Stimulated activated CD4-positive, alpha-beta T cell treated with anti-CD3 and anti-CD28 coated beads, Interleukin-1b, Interleukin-23, amount 100 ng/mL, for 1 hour (primary cell): ENCODE results near the gene SUPT20HL2.
"Not testable (repeated sequence)": the region's sequence is repeated elsewhere in the genome, so short reads cannot be mapped to it uniquely, and the experiment has no call there.

Source experiments
- DNase-seq, 2 donors: peaks; one replicate each; pipeline ENCODE4 v3.0.0-alpha.2; 2020; ENCODE audit warnings: low read depth in 2 of 2

SUPT20HL2 gene

GRCh38 chrX:24309580-24310374 is 4.1 kb downstream of the SUPT20HL2 start:
- not testable (repeated sequence) for DNase-seq

- DNase-seq = not testable (repeated sequence)
Observed at GRCh38 chrX:24308803-24309202, 5.1 kb downstream of the SUPT20HL2 start.

GRCh38 chrX:24306440-24306839 is 7.4 kb downstream of the SUPT20HL2 start:
- DNase-seq = no peak

- DNase-seq = no peak
Observed at GRCh38 chrX:24305905-24306304, 8.0 kb downstream of the SUPT20HL2 start.

- DNase-seq = no peak
Observed at GRCh38 chrX:24301806-24302205, 12.1 kb downstream of the SUPT20HL2 start.

GRCh38 chrX:24301060-24301459 is 12.8 kb downstream of the SUPT20HL2 start:
- no peak for DNase-seq

GRCh38 chrX:24298191-24298590 is 15.7 kb downstream of the SUPT20HL2 start:
- DNase-seq = no peak

GRCh38 chrX:24294619-24295018 is 19.2 kb downstream of the SUPT20HL2 start:
- no peak for DNase-seq

- DNase-seq = no peak
Observed at GRCh38 chrX:24293412-24293811, 20.5 kb downstream of the SUPT20HL2 start.

GRCh38 chrX:24292353-24292752 is 21.5 kb downstream of the SUPT20HL2 start:
- DNase-seq = no peak

- DNase-seq = no peak
Observed at GRCh38 chrX:24285082-24285481, 28.8 kb downstream of the SUPT20HL2 start.

- no peak for DNase-seq
Observed at GRCh38 chrX:24283127-24283794, 30.6 kb downstream of the SUPT20HL2 start.

- DNase-seq = no peak
Observed at GRCh38 chrX:24282381-24283126, 31.3 kb downstream of the SUPT20HL2 start.

- DNase-seq = no peak
Observed at GRCh38 chrX:24277405-24277804, 36.5 kb downstream of the SUPT20HL2 start.

- DNase-seq = no peak
Observed at GRCh38 chrX:24276015-24276414, 37.9 kb downstream of the SUPT20HL2 start.

GRCh38 chrX:24271262-24271661 is 42.6 kb downstream of the SUPT20HL2 start:
- DNase-seq = no peak

- DNase-seq = no peak
Observed at GRCh38 chrX:24268786-24269185, 45.1 kb downstream of the SUPT20HL2 start.

GRCh38 chrX:24266996-24267395 is 46.9 kb downstream of the SUPT20HL2 start:
- no peak for DNase-seq

- DNase-seq = no peak
Observed at GRCh38 chrX:24264383-24264782, 49.5 kb downstream of the SUPT20HL2 start.

GRCh38 chrX:24262309-24262708 is 51.6 kb downstream of the SUPT20HL2 start:
- no peak for DNase-seq
